Superior temporal gyrus (tissue), 1 donor: ENCODE data around the gene SIRT1.
"Not testable (repeated sequence)": the region's sequence is repeated elsewhere in the genome, so short reads cannot be mapped to it uniquely, and the experiment has no call there.

Experiments used
- DNase-seq: peaks from one replicate; pipeline ENCODE4 v3.0.0-alpha.2; 2016; ENCODE audit errors: extremely low spot score

SIRT1 gene

GRCh38 chr10:67875340-67876238 lies 8.9 kb upstream of the SIRT1 start:
- DNase-seq: no peak

GRCh38 chr10:67877421-67877820 lies 7.0 kb upstream of the SIRT1 start:
- DNase-seq: not testable (repeated sequence)

GRCh38 chr10:67878133-67878532 lies 6.3 kb upstream of the SIRT1 start:
- no peak for DNase-seq

- DNase-seq: no peak
Measured at GRCh38 chr10:67883710-67884312, 645 bp upstream of the SIRT1 start.

- peak; percentile 76 for DNase-seq
Measured at GRCh38 chr10:67884842-67885670, 600 bp downstream of the SIRT1 start.

- no peak for DNase-seq
Measured at GRCh38 chr10:67893637-67894036, 9.2 kb downstream of the SIRT1 start.

GRCh38 chr10:67903581-67903980 lies 19.1 kb downstream of the SIRT1 start:
- DNase-seq: no peak

- no peak for DNase-seq
Measured at GRCh38 chr10:67912331-67912946, 28.0 kb downstream of the SIRT1 start.

GRCh38 chr10:67914777-67915340 lies 30.4 kb downstream of the SIRT1 start:
- DNase-seq: no peak

- no peak for DNase-seq
Measured at GRCh38 chr10:67917169-67917568, 32.7 kb downstream of the SIRT1 start.

GRCh38 chr10:67917679-67918078 lies 33.2 kb downstream of the SIRT1 start:
- no peak for DNase-seq

- DNase-seq: no peak
Measured at GRCh38 chr10:67921065-67921464, 36.6 kb downstream of the SIRT1 start.

- DNase-seq: no peak
Measured at GRCh38 chr10:67923551-67923950, 39.1 kb downstream of the SIRT1 start.

GRCh38 chr10:67924136-67924535 lies 39.7 kb downstream of the SIRT1 start:
- DNase-seq: no peak

- no peak for DNase-seq
Measured at GRCh38 chr10:67925449-67926005, 41.1 kb downstream of the SIRT1 start.

- DNase-seq: no peak
Measured at GRCh38 chr10:67926951-67927350, 42.5 kb downstream of the SIRT1 start.

- DNase-seq: no peak
Measured at GRCh38 chr10:67933199-67933598, 48.7 kb downstream of the SIRT1 start.

GRCh38 chr10:67934336-67934735 lies 49.9 kb downstream of the SIRT1 start:
- no peak for DNase-seq

GRCh38 chr10:67935223-67935622 lies 50.8 kb downstream of the SIRT1 start:
- no peak for DNase-seq

GRCh38 chr10:67936416-67936815 lies 52.0 kb downstream of the SIRT1 start:
- DNase-seq: no peak

GRCh38 chr10:67943917-67944316 lies 59.5 kb downstream of the SIRT1 start:
- DNase-seq: no peak
